ENCODE data around the gene CNPY4. TPM values are rescaled to one million over a fixed set of nuclear protein-coding genes. Genes with fewer than 3 reads are reported as not detected.

Gene CNPY4
- total RNA-seq, 1 donor from 2014 or later, result 39.5 TPM

- DNase-seq, result peak; percentile 99
Observed at GRCh38 chr7:100148559-100149328, 29.3 kb downstream of the CNPY4 start, which contains the start of gene LAMTOR4. LAMTOR4 (plus strand) TSS chr7:100148918; CDS start chr7:100148973, 55 bp downstream.

GRCh38 chr7:100152404-100152803, 33.0 kb downstream of the CNPY4 start:
- DNase-seq, result no peak

- no peak for DNase-seq
Observed at GRCh38 chr7:100152937-100153666, 33.7 kb downstream of the CNPY4 start.

- DNase-seq, result no peak
Observed at GRCh38 chr7:100153708-100154535, 34.5 kb downstream of the CNPY4 start.

- no peak for DNase-seq
Observed at GRCh38 chr7:100154651-100155491, 35.4 kb downstream of the CNPY4 start.

- DNase-seq, result no peak
Observed at GRCh38 chr7:100155553-100156317, 36.3 kb downstream of the CNPY4 start.

- no peak for DNase-seq
Observed at GRCh38 chr7:100156331-100157068, 37.1 kb downstream of the CNPY4 start.

GRCh38 chr7:100157069-100157333, 37.6 kb downstream of the CNPY4 start:
- DNase-seq, result no peak

GRCh38 chr7:100157334-100158228, 38.1 kb downstream of the CNPY4 start:
- peak; percentile 68 for DNase-seq

GRCh38 chr7:100158229-100159098, 39.0 kb downstream of the CNPY4 start, which contains the start of gene TRAPPC14:
TRAPPC14 (minus strand) TSS chr7:100158723; CDS start chr7:100158499, 224 bp downstream.
- DNase-seq, result peak; percentile 71

- DNase-seq, result no peak
Observed at GRCh38 chr7:100159099-100159623, 39.7 kb downstream of the CNPY4 start.

- no peak for DNase-seq
Observed at GRCh38 chr7:100160067-100160466, 40.6 kb downstream of the CNPY4 start.

- DNase-seq, result no peak
Observed at GRCh38 chr7:100163006-100163531, 43.6 kb downstream of the CNPY4 start.

GRCh38 chr7:100163871-100164270, 44.4 kb downstream of the CNPY4 start:
- no peak for DNase-seq

GRCh38 chr7:100166317-100166940, 47.0 kb downstream of the CNPY4 start:
- no peak for DNase-seq

- DNase-seq, result no peak
Observed at GRCh38 chr7:100166970-100167911, 47.8 kb downstream of the CNPY4 start.

All from dermis blood vessel endothelial cell (primary cell).